HG03521 (cell line): ENCODE data around the gene SCUBE1.

Experiments used
- ATAC-seq: cut with Tn5 transposase; IDR thresholded peaks from one replicate; pipeline ENCODE4 v1.9.1; 2021; ENCODE audit warnings: mild to moderate bottlenecking, moderate library complexity; ENCODE audit not compliant: unreplicated experiment

SCUBE1 gene

GRCh38 chr22:43267332-43267980 is 75.7 kb downstream of the SCUBE1 start:
- ATAC-seq, result no peak

DNA sequence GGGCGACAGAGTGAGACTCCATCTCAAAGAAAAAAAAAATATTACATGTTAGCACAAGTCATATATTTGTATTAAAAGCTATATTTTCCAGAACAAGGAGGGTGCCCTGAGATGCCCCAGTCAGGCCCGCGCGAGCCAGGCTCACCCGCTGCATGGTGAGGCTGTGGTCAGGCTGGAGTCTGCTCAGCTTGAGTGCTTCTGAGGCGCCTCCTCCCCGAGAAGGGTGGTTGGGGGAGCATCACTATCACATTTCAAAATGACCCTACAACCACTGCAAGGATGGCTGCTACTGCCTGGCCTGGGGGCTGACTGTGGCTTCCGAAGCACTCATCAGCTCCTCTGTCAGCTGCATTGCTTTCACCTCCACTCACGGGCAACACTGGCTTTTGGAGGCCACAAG is 77.1 kb downstream of the SCUBE1 start:
- ATAC-seq, result no peak

DNA sequence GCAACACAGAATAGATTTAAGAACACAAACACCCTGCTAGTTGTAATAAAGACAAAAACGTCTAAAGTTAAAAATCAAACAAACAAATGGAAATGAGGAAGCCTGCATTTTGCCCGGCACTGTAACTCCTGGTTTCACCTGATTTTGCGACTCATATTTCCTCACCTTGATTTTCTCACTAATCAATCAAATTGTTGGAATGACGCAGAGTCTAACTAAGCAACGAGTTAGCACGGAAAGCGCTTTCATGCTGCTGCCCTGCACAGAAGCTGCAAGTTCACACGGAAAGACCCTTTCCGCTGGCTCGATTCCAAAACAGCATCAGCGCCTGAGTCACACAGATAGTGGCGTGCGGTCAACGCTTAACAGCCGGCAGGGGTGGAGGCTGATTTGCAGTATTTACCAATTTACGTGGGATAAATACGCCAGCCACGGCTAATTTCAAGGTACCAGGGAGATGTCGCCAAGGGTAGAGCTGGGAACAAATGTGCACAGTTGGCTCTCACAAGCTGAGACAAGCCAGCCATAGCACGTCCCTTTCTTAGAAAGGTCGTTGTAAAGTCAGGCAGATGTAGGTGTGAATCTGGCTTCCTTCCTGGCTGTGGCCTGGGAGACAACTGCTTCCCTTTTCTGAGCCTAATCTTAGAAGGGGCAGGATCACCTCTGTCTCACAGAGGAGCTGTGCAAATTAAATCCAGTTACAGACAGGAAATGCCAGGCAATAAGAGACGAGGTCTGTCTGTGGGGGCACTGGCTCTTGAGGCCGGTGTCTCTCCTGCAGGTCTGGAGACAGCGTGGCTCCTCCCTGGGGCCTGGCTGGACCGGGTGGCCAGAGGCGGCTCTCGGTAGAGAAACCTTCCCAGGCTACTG is 79.3 kb downstream of the SCUBE1 start:
- ATAC-seq, result peak; percentile 69

- no peak for ATAC-seq
These were observed 80.1 kb downstream of the SCUBE1 start for GRCh38 chr22:43262990-43263644.

- no peak for ATAC-seq
These were observed 82.6 kb downstream of the SCUBE1 start for GRCh38 chr22:43260331-43261231.

DNA sequence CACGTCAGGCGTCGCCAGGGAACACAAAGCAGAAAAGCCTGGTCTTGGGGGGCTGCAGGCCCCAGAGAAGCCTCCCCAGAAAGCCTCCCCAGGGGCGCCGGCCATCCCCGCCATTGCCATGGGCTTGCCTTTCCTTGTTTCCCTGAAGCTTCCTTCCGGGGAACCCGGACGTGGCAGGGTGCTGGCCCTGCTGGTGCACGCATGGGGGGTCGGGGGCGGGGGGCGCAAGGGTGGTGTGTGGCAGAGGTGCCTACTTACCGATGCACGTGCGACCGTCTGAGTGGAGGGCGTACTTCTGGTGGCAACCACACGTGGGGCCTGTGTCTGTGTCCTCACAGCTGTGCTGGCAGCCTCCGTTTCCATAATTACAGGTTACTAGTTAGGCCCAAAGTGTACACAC is 85.2 kb downstream of the SCUBE1 start:
- no peak for ATAC-seq

DNA sequence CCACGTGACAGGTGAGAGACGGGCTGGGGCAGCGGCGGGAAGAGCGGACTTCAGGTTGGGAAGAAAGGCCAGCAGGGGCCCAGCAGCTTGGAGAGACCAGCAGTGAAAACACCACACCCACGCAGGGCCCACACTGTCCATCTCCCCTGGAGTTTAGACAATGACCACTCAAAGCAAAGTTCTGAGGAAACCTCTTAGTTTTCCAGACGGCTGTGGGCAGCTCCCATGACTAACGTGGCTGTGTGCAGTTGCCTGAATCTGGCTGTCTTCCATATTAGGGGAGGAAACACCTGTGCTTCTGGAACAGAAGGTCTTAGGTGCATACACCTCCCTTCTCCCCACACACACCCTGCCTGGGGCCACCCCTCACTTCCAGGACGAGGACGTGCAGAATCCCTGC is 85.6 kb downstream of the SCUBE1 start:
- ATAC-seq, result no peak

GRCh38 chr22:43256976-43257545 is 86.1 kb downstream of the SCUBE1 start:
- ATAC-seq, result no peak

- ATAC-seq, result no peak
These were observed 86.6 kb downstream of the SCUBE1 start for GRCh38 chr22:43256569-43256968.

DNA sequence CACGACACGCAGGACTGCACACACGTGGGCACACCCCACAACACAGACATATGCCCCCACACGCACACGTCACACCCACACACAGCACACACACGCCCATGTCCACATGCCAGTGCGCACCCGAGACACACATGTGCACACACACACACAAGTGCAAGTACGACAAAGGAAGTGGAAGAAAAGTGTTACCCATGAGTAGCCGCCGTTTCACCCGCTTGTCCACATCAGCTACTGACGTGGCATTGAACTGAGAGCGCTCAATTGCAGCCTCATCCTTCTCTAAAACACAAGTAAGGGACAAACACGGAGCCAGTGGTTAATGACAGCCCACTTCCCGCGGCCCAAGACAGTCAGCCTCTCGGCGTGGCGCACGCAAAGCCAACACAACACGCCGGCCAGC is 87.9 kb downstream of the SCUBE1 start:
- no peak for ATAC-seq

GRCh38 chr22:43253839-43254238 is 89.3 kb downstream of the SCUBE1 start:
- ATAC-seq, result no peak

- no peak for ATAC-seq
These were observed 90.9 kb downstream of the SCUBE1 start for GRCh38 chr22:43252319-43252718.

- ATAC-seq, result no peak
These were observed 93.2 kb downstream of the SCUBE1 start for GRCh38 chr22:43249789-43250471.

GRCh38 chr22:43247546-43248260 is 95.5 kb downstream of the SCUBE1 start:
- ATAC-seq, result no peak

DNA sequence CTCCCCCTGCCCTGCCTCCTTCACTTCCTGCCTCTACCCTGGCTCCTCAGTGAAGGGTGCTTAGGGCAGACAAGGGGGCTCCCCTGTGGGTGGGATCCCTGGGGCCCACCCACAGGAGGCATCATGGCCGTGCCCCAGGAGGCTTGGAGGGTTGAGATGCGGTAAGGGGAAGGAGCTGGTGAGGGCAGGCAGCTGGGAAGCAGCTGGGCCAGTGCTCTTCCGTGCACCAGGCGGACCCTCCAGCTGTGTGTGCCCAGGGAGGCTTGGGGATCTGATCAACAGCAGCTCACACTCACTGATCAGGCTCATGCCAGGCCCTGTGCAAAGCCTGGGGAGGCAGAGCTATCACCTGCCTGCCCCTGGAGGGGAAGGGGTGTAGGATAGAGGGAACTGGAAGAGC is 97.0 kb downstream of the SCUBE1 start:
- no peak for ATAC-seq

DNA sequence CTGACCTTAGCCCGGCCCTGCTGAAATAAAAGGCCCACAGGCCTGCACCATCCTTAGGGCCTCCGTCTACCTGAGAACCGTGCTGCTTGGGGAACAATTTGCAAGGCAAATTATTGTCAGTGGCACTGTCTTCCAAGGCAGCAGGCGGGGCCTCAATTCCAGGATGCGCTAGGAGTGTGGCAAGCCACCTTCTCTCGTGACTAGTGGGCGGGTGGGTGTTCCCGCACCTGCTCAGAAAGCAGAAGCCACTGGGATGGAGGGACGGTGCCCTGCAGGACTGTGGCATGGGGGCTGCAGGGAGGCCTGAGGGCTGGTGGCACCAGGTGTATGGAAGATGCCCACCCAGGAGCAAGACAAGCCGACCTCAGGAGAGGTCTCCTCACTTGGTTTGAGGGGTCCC is 97.5 kb downstream of the SCUBE1 start:
- ATAC-seq, result no peak

DNA sequence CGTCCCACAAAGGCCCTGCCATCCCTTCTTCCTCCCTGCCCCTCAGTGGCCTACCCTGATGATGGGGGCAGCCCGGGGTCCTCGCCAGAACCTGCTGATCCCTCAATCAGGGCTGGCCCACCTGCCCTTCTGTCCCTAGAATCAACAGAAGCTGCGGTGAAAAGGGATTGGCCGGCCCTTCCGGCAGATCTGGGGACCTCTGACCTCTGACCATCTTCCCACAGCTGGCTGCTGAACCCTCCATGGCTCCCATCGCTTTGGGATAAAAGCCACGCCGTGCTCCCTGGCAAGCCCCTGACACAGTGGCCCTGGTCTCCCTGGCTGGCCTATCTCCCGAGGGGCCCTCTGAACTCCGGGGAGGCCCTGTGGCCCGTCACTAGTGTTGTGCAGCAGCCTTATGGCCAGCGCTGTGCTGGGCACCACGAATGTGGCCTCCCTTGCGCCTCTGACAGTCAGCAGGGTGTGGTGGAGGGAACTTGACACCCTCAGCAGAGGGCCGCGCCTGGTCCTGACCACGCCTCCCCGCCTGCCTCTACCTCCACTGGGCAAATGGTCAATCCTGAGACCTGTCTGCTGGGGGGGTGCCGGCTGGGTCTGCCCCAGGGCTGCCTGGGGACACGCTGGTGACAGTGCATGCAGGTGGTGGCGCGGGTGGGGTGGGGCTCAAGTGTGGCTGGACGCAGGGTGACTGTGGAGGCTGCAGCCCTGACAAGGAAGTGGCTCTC is 98.2 kb downstream of the SCUBE1 start:
- ATAC-seq, result no peak

DNA sequence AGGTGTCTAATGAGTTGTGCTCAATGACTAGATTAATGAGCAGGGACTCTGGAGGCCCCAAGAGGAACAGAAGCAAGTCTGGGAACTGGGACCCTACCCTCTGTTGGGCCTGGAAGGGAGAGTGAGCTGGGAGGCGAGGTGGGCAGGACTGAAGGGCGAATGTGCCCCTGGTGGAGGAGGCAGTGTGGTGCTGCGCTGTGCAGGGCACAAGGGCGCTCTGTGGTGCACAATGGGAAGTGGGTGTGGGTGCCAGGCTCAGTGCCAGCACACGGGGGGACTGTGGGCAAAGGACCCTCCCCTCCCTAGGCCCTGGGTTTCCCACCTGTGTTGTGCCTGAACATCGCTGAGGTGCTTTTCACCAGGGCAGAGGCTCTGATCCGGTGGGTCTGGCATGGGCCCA is 98.8 kb downstream of the SCUBE1 start:
- no peak for ATAC-seq

- ATAC-seq, result no peak
These were observed 99.8 kb downstream of the SCUBE1 start for GRCh38 chr22:43243324-43243723.
